ENCODE measurements around the gene TNFSF9. TPM values are rescaled to one million over a fixed set of nuclear protein-coding genes. Genes with fewer than 3 reads are reported as not detected.

TNFSF9 gene, protein sequence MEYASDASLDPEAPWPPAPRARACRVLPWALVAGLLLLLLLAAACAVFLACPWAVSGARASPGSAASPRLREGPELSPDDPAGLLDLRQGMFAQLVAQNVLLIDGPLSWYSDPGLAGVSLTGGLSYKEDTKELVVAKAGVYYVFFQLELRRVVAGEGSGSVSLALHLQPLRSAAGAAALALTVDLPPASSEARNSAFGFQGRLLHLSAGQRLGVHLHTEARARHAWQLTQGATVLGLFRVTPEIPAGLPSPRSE
- 1.0 TPM for total RNA-seq

DNA sequence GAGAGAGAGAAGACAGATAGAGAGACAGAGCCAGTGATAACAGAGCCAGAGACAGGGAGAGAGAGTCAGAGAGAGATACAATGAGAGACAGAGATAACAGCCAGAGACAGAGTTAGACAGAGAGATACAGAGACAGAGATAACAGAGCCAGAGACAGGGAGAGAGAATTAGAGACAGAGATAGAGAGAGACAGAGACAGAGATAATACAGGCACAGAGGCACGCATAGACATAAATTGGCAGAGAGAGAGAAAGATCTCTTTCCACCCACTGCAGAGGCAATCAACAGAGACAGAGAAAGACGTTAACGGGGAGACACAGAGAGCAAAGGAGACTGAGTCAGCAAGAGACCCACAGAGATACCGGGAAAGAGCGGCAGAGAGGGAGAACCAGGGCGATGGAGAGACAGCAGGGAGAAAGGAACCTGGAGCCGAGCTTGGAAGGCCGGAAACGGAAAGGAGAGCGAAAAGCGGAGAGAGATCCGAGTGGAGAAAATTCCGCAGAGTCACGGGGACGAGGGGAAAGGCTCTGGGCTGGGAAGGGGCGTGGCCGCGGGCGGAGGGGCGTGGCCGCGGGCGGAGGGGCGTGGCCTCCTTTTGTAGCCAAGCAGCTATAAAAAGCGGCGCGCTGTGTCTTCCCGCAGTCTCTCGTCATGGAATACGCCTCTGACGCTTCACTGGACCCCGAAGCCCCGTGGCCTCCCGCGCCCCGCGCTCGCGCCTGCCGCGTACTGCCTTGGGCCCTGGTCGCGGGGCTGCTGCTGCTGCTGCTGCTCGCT lies at the start of gene TNFSF9:
Gene TNFSF9 (plus strand): TSS at position 641 of the 777 bp plus-strand sequence. CDS start 11 bp downstream, at position 652.
- H3K27ac ChIP-seq (ENCODE audit: low read depth, low read length) = peak within 1 kb of the TSS; percentile 86
- H3K4me3 ChIP-seq (ENCODE audit: low read length in 3 of 3) = peak within 1 kb of the TSS; percentile 89 to 99 (median 95)
- H3K4me1 ChIP-seq (ENCODE audit: control insufficient read depth in 3 of 3, insufficient read depth in 3 of 3, low read length in 3 of 3) = peaks cover 11 to 33% (median 31%) of the 10 kb centered on the region in 3 donors
- no peaks in the 10 kb centered on the region for H3K36me3 ChIP-seq (ENCODE audit: control insufficient read depth in 3 of 3, insufficient read depth in 3 of 3, low read length in 3 of 3)
- H3K9ac ChIP-seq (ENCODE audit: low read depth in 1 of 3, low read length in 3 of 3) = peak within 1 kb of the TSS; percentile 86 to 96 (median 94)
- no peaks in the 10 kb centered on the region for H3K9me3 ChIP-seq (ENCODE audit: control insufficient read depth in 3 of 3, low read length in 3 of 3)
- H3K27me3 ChIP-seq (ENCODE audit: control insufficient read depth in 3 of 3, insufficient read depth in 3 of 3, low read length in 3 of 3) = peaks cover 11 to 27% (median 14%) of the 10 kb centered on the region in 3 donors

DNA sequence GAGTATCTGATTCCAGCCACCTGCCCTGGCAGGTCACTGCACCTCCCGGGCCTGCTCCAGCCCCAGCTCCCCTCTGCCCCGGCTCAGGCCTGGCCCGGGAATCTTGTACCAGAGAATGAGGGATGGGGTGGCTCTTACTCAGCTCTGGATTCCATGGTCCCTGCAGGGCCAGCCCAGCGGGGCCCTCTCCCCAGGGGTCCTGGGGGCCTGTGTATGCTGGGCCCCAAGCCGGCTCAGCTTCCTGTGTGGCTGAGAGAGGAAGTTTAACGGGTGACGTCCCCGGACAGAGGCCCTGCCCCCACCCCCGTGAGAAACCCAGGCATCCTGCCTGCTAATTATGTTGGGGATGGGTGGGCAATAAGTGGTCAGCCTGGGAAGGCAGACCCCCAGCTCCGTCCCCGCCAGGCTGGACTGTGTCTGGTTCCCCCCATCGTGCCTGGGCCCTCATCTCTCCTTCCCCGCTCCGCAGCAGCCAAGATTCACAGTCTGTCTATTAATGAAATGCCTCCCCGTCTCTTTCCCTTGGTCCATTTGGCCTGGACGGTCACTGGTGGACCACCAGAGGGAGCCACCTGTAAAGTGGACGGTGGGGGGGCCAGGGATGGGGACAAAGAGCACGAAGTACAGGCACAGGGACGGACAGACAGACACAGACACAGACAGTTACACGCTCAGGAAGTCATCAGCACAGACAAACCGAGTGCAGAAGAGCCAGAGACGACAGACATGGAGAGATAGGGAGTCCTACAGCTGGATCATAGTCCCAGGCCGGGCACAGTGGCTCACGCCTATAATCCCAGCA lies 49.1 kb upstream of the TNFSF9 start, which contains the start of gene DENND1C:
Gene DENND1C (minus strand): TSS at position 247 of the 802 bp plus-strand sequence. CDS start 92 bp downstream, at position 155.
- Histone ChIP-seq H3K4me3 (ENCODE audit: low read length in 3 of 3) (peak within 1 kb of the TSS in 1 of 3 donors; percentile 19), H3K4me1 (ENCODE audit: control insufficient read depth in 3 of 3, insufficient read depth in 3 of 3, low read length in 3 of 3) (no peaks in the 10 kb centered on the region), H3K36me3 (ENCODE audit: control insufficient read depth in 3 of 3, insufficient read depth in 3 of 3, low read length in 3 of 3) (no peaks in the 10 kb centered on the region), H3K27me3 (ENCODE audit: control insufficient read depth in 3 of 3, insufficient read depth in 3 of 3, low read length in 3 of 3) (peaks cover 24 to 29% (median 24%) of the 10 kb centered on the region in 3 donors), H3K9ac (ENCODE audit: low read depth in 1 of 3, low read length in 3 of 3) (peak within 1 kb of the TSS in 1 of 3 donors; percentile 38), H3K27ac (ENCODE audit: low read depth, low read length) (no peak within 1 kb of the TSS), H3K9me3 (ENCODE audit: control insufficient read depth in 3 of 3, low read length in 3 of 3) (no peaks in the 10 kb centered on the region)

DNA sequence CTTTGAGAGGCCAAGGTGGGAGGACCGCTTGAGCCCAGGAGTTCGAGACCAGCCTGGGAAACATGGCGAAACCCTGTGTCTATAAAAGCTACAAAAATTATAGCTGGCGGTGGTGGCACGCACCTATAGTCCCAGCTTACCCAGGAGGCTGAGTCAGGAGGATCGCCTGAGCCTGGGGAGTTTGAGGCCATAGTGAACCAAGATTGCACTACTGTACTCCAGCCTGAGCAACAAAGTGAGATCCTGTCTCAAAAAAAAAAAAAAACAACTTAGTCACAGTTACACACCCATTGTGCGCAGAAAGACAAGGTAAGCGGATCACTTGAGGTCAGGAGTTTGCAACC lies 48.5 kb upstream of the TNFSF9 start:
- H3K27me3 ChIP-seq (ENCODE audit: control insufficient read depth in 3 of 3, insufficient read depth in 3 of 3, low read length in 3 of 3) = peaks cover 18 to 24% (median 20%) of the 10 kb centered on the region in 3 donors
- H3K4me3 ChIP-seq (ENCODE audit: low read length in 3 of 3) = no peak overlapping the region
- H3K36me3 ChIP-seq (ENCODE audit: control insufficient read depth in 3 of 3, insufficient read depth in 3 of 3, low read length in 3 of 3) = no peaks in the 10 kb centered on the region
- no peak overlapping the region for H3K27ac ChIP-seq (ENCODE audit: low read depth, low read length)
- H3K9me3 ChIP-seq (ENCODE audit: control insufficient read depth in 3 of 3, low read length in 3 of 3) = no peaks in the 10 kb centered on the region
- no peak overlapping the region for H3K9ac ChIP-seq (ENCODE audit: low read depth in 1 of 3, low read length in 3 of 3)
- no peaks in the 10 kb centered on the region for H3K4me1 ChIP-seq (ENCODE audit: control insufficient read depth in 3 of 3, insufficient read depth in 3 of 3, low read length in 3 of 3)

DNA sequence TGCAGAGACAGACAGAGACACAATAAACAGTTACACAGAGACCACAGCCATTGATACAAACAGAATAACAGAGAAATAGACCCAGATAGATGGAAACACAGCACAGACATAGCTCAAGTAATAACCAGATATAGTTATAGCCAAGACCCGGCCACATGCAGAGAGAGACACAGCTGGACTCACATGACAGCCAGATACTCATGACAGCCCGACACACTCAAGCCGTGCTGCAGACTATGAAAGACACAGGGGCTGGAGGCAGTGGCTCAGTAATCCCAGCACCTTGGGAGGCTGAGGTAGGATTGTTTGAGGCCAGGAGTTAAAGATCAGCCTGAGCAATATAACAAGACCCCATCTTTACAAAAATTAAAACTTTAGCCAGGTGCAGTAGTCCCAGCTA lies 47.6 kb upstream of the TNFSF9 start:
- Histone ChIP-seq H3K9ac (ENCODE audit: low read depth in 1 of 3, low read length in 3 of 3) (no peak overlapping the region), H3K27me3 (ENCODE audit: control insufficient read depth in 3 of 3, insufficient read depth in 3 of 3, low read length in 3 of 3) (peaks cover 18 to 24% (median 20%) of the 10 kb centered on the region in 3 donors), H3K27ac (ENCODE audit: low read depth, low read length) (no peak overlapping the region), H3K4me1 (ENCODE audit: control insufficient read depth in 3 of 3, insufficient read depth in 3 of 3, low read length in 3 of 3) (no peaks in the 10 kb centered on the region), H3K4me3 (ENCODE audit: low read length in 3 of 3) (no peak overlapping the region), H3K36me3 (ENCODE audit: control insufficient read depth in 3 of 3, insufficient read depth in 3 of 3, low read length in 3 of 3) (no peaks in the 10 kb centered on the region), H3K9me3 (ENCODE audit: control insufficient read depth in 3 of 3, low read length in 3 of 3) (no peaks in the 10 kb centered on the region)

DNA sequence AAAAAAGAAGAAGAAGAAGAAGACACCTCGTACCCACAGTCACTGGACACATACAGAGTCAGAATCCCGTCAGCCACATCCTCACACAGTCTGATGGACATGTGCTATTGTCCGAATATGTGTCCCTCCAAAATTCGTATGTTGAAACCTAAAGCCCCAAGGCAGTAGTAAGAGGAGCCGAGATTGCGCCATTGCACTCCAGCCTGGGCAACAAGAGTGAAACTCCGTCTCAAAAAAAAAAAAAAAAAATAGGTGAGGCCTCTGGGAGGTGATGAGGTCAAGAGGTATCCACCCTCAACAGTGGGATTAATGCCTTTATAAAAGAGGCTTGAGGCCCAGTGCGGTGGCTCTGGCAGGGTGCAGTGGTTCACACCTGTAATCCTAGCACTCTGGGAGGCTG lies 46.6 kb upstream of the TNFSF9 start:
- H3K27me3 ChIP-seq (ENCODE audit: control insufficient read depth in 3 of 3, insufficient read depth in 3 of 3, low read length in 3 of 3) = peaks cover 14 to 24% (median 17%) of the 10 kb centered on the region in 3 donors
- no peak overlapping the region for H3K4me3 ChIP-seq (ENCODE audit: low read length in 3 of 3)
- H3K27ac ChIP-seq (ENCODE audit: low read depth, low read length) = no peak overlapping the region
- H3K4me1 ChIP-seq (ENCODE audit: control insufficient read depth in 3 of 3, insufficient read depth in 3 of 3, low read length in 3 of 3) = no peaks in the 10 kb centered on the region
- no peak overlapping the region for H3K9ac ChIP-seq (ENCODE audit: low read depth in 1 of 3, low read length in 3 of 3)
- no peaks in the 10 kb centered on the region for H3K36me3 ChIP-seq (ENCODE audit: control insufficient read depth in 3 of 3, insufficient read depth in 3 of 3, low read length in 3 of 3)
- peaks cover 0 to 2% (median 0%) of the 10 kb centered on the region in 3 donors for H3K9me3 ChIP-seq (ENCODE audit: control insufficient read depth in 3 of 3, low read length in 3 of 3)

DNA sequence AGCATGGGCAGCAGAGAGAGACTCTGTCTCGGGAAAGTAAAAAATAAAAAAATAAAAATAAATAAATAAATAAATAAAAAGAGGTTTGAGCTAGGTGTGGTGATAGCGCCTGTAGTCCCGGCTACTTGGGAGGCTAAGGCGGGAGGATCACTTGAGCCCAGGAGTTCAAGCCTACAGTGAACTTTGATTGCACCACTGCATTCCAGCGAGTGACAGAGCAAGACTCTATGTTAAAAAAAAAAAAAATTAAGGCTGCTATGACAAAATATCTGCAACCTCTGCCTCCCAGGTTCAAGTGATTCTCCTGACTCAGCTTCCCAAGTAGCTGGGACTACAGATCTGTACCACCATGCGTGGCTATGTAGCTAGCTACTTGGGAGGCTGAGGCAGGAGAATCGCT lies 46.0 kb upstream of the TNFSF9 start:
- Histone ChIP-seq H3K4me1 (ENCODE audit: control insufficient read depth in 3 of 3, insufficient read depth in 3 of 3, low read length in 3 of 3) (no peaks in the 10 kb centered on the region), H3K27me3 (ENCODE audit: control insufficient read depth in 3 of 3, insufficient read depth in 3 of 3, low read length in 3 of 3) (peaks cover 11 to 24% (median 13%) of the 10 kb centered on the region in 3 donors), H3K36me3 (ENCODE audit: control insufficient read depth in 3 of 3, insufficient read depth in 3 of 3, low read length in 3 of 3) (no peaks in the 10 kb centered on the region), H3K9ac (ENCODE audit: low read depth in 1 of 3, low read length in 3 of 3) (no peak overlapping the region), H3K4me3 (ENCODE audit: low read length in 3 of 3) (no peak overlapping the region), H3K9me3 (ENCODE audit: control insufficient read depth in 3 of 3, low read length in 3 of 3) (peaks cover 0 to 2% (median 0%) of the 10 kb centered on the region in 3 donors), H3K27ac (ENCODE audit: low read depth, low read length) (no peak overlapping the region)

DNA sequence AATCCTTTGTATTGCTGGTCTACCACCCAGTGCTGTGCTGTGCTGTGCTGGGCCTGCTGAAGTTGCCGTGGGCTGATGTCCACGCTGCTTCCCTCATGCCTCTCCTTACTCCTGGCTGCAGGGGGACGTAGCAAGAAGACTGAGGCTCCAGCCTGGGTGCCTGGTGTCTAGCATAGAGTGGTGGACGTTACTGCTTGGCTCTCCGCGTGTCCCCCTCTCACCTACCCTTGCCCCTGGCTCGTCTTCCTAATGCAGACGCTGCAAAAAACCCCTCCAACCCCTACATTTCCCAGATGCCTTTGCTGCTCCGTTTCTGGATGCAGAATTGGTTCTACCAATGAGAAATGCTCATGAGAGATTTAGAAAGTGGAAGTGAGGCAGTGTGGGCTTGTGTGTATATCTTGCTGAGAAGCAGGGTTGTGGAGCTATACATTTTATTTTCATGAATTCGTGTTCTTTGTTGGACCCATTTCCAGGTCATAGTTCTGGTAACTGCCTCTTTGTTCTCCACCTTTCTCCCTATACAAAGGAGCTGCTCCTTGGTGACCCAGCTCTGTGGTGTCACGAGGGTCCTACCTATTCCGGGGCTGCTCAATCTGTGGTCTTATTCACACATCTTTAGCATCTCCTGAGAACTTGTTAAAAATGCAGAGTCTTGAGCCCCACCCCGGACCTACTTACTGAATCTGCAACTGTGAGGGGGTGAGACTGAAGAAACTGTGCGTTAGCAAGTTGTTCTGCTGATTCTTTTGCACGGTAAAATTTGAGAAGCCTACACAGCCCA lies 41.4 kb upstream of the TNFSF9 start:
- Histone ChIP-seq H3K27me3 (ENCODE audit: control insufficient read depth in 3 of 3, insufficient read depth in 3 of 3, low read length in 3 of 3) (peaks cover 0 to 5% (median 2%) of the 10 kb centered on the region in 3 donors), H3K9ac (ENCODE audit: low read depth in 1 of 3, low read length in 3 of 3) (no peak overlapping the region), H3K27ac (ENCODE audit: low read depth, low read length) (no peak overlapping the region), H3K36me3 (ENCODE audit: control insufficient read depth in 3 of 3, insufficient read depth in 3 of 3, low read length in 3 of 3) (no peaks in the 10 kb centered on the region), H3K4me3 (ENCODE audit: low read length in 3 of 3) (no peak overlapping the region), H3K9me3 (ENCODE audit: control insufficient read depth in 3 of 3, low read length in 3 of 3) (peaks cover 0 to 6% (median 5%) of the 10 kb centered on the region in 3 donors), H3K4me1 (ENCODE audit: control insufficient read depth in 3 of 3, insufficient read depth in 3 of 3, low read length in 3 of 3) (no peaks in the 10 kb centered on the region)

DNA sequence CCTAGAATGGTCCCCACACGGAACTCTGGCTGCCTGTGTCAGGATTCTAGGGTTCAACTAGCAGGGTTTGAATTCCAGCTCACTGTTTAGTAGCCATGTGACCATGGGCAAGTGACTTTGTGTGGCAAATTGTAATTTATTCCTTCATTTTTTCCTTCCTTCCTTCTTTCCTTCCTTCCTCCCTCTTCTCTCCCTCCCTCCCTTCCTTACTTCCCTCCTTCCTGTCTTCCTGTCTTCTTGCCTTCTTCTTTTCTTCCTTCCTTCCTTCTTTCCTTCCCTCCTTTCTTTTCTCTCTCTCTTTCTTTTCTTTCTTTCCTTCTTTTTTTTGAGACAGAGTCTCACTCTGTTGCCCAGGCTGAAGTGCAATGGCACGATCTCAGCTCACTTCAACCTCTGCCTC lies 40.7 kb upstream of the TNFSF9 start:
- H3K27ac ChIP-seq (ENCODE audit: low read depth, low read length) = no peak overlapping the region
- no peak overlapping the region for H3K9ac ChIP-seq (ENCODE audit: low read depth in 1 of 3, low read length in 3 of 3)
- peaks cover 0 to 6% (median 5%) of the 10 kb centered on the region in 3 donors for H3K9me3 ChIP-seq (ENCODE audit: control insufficient read depth in 3 of 3, low read length in 3 of 3)
- H3K36me3 ChIP-seq (ENCODE audit: control insufficient read depth in 3 of 3, insufficient read depth in 3 of 3, low read length in 3 of 3) = no peaks in the 10 kb centered on the region
- no peak overlapping the region for H3K4me3 ChIP-seq (ENCODE audit: low read length in 3 of 3)
- H3K4me1 ChIP-seq (ENCODE audit: control insufficient read depth in 3 of 3, insufficient read depth in 3 of 3, low read length in 3 of 3) = no peaks in the 10 kb centered on the region
- H3K27me3 ChIP-seq (ENCODE audit: control insufficient read depth in 3 of 3, insufficient read depth in 3 of 3, low read length in 3 of 3) = peaks cover 0 to 5% (median 2%) of the 10 kb centered on the region in 3 donors

Measured in skeletal muscle tissue (tissue), 4 donors.